ENCODE results near the gene TBC1D4.

GRCh38 chr13:75366380-75367280, 115.3 kb downstream of the TBC1D4 start:
- TF ChIP-seq POLR2AphosphoS5 (IDR thresholded peaks at IDR 0.05; ENCODE audit: borderline replicate concordance, low read depth, low read length) (no peak), EZH2 (IDR thresholded peaks at IDR 0.05) (no peak), FOXP2 (optimal IDR thresholded peaks at IDR 0.05; ENCODE audit: control extremely low read depth, extremely low read length, insufficient read depth) (no peak)

All from SK-N-MC (cell line).